CD4-positive, alpha-beta T cell (primary cell): Measurements from ENCODE around the gene COA1. TPM values are rescaled to one million over a fixed set of nuclear protein-coding genes. Genes with fewer than 3 reads are reported as not detected.

Experiments
- ATAC-seq: fragments of 200-7000 bp; cut with Tn5 transposase; one replicate; pipeline ENCODE4 v1.10.0; 2022; ENCODE audit warnings: mild to moderate bottlenecking; ENCODE audit not compliant: poor library complexity
- CTCF ChIA-PET: fragments of 350-600 bp; sonication (Branson Sonifier 250); formaldehyde crosslinking; loops from one replicate; lab custom pipeline; 2021; ENCODE audit warnings: antibody characterized with exemption, inconsistent platforms; lab: Charles Lee
- POLR2A ChIA-PET: fragments of 350-600 bp; sonication (Branson Sonifier 250); formaldehyde crosslinking; loops from one replicate; lab custom pipeline; 2021; ENCODE audit warnings: antibody characterized with exemption, inconsistent platforms; lab: Charles Lee
- DNase-seq, 14 experiments: peaks; one replicate each; pipeline ENCODE4 v3.0.0-alpha.2; 2013 to 2020; ENCODE audit warnings: mixed read lengths in 2 of 14
- H3K27ac ChIP-seq, 2 donors: one replicate each; pipeline versions ENCODE4 v1.5.1 to v1.7.0; 2013; ENCODE audit warnings: low read length in 2 of 2, low read depth in 1 of 2, mild to moderate bottlenecking in 1 of 2
- H3K27me3 ChIP-seq, 2 experiments: 1 replicate in 1 of 2; 2 replicates in 1 of 2; pipeline versions ENCODE4 v1.6.1 to v1.7.0; 2013; ENCODE audit warnings: low read length in 2 of 2, control low read depth in 1 of 2, mild to moderate bottlenecking in 1 of 2, moderate library complexity in 1 of 2; ENCODE audit not compliant: insufficient read depth in 2 of 2, control insufficient read depth in 1 of 2
- H3K36me3 ChIP-seq: one replicate; pipeline ENCODE4 v1.6.1; 2013; ENCODE audit warnings: low read length, control low read depth; ENCODE audit not compliant: insufficient read depth
- H3K4me1 ChIP-seq: one replicate; pipeline ENCODE4 v1.6.1; 2013; ENCODE audit warnings: low read length, control low read depth; ENCODE audit not compliant: insufficient read depth
- H3K4me3 ChIP-seq: one replicate; pipeline ENCODE4 v1.5.1; 2013; ENCODE audit warnings: mild to moderate bottlenecking, low read length, moderate library complexity
- H3K9me3 ChIP-seq, 2 experiments: 1 replicate in 1 of 2; 2 replicates in 1 of 2; pipeline versions ENCODE4 v1.6.1 to v1.7.0; 2013; ENCODE audit warnings: low read length in 2 of 2, mild to moderate bottlenecking in 2 of 2, control low read depth in 1 of 2, moderate library complexity in 1 of 2; ENCODE audit not compliant: control insufficient read depth in 1 of 2, insufficient read depth in 1 of 2
- H3K27ac Mint-ChIP-seq: one replicate; pipeline ENCODE4 v1.8.0; 2020; ENCODE audit warnings: mixed read lengths
- H3K27me3 Mint-ChIP-seq: one replicate; pipeline ENCODE4 v1.8.0; 2021; ENCODE audit warnings: mixed read lengths
- H3K36me3 Mint-ChIP-seq: one replicate; pipeline ENCODE4 v1.8.0; 2021; ENCODE audit warnings: low read depth, mixed read lengths
- H3K4me1 Mint-ChIP-seq: one replicate; pipeline ENCODE4 v1.8.0; 2021; ENCODE audit warnings: low read depth, mixed read lengths
- H3K4me3 Mint-ChIP-seq: one replicate; pipeline ENCODE4 v1.8.0; 2020; ENCODE audit warnings: mild to moderate bottlenecking, mixed read lengths
- H3K9me3 Mint-ChIP-seq: one replicate; pipeline ENCODE4 v1.8.0; 2020; ENCODE audit warnings: mixed read lengths
- intact Hi-C, 2 experiments: fragments of 100-400 bp; cut with DNase I in 1 of 2; cut with micrococcal nuclease in 1 of 2; formaldehyde crosslinking; loops; one replicate each; pipeline versions ENCODE4 v1.15.1 to v1.9.0; 2023 to 2025; cut with DNase I, micrococcal nuclease
- total RNA-seq, 174 experiments: library from RNA in 2 of 174; stranded (reverse) in 2 of 174; gene quantifications; one replicate each; pipeline ENCODE4 v1.2.3 and lab custom pipeline; 2021 to 2026
- TF ChIP-seq, protein P1 (sequence below): fragments of 200-600 bp; IDR thresholded peaks from one replicate; pipeline ENCODE4 v1.8.0; 2022; ENCODE audit warnings: antibody characterized with exemption, mild to moderate bottlenecking

Gene COA1
- total RNA-seq, 2 experiments from 2014 or later = 78.9 to 80.7 TPM

DNA sequence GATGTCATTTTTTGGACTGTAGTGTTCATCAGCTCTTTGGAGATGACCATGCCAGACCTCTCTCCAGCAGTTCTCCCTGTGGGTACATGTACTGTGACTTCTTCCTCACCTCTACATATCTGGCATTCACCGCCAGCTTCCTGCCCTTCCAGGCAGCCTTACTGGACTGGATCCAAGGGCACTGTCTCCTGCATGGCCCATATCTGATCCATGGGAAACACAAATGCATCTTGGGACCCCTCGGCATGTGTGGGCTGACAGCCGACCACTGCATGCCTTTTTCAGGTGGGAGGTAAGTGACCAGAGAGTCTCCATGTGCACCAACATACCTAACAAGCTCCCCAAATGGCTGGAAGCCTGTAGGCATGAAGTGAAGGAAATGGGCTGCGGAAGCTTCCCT lies 25.3 kb upstream of the COA1 start:
- Histone ChIP-seq H3K27me3 (no peaks in the 10 kb centered on the region), H3K27ac (no peak overlapping the region), H3K4me3 (no peak overlapping the region), H3K4me1 (peaks cover 10% of the 10 kb centered on the region), H3K9me3 (no peaks in the 10 kb centered on the region), H3K36me3 (no peaks in the 10 kb centered on the region)
- no peak overlapping the region for H3K27ac Mint-ChIP-seq
- intact Hi-C loops = no loop called here
- H3K36me3 Mint-ChIP-seq = peaks cover 6% of the 10 kb centered on the region
- ChIA-PET POLR2A (no interaction called here), CTCF (no interaction called here)
- ATAC-seq (no peak), DNase-seq (no peak)
- no peaks in the 10 kb centered on the region for H3K27me3 Mint-ChIP-seq
- no peak overlapping the region for H3K4me3 Mint-ChIP-seq
- no peaks in the 10 kb centered on the region for H3K9me3 Mint-ChIP-seq
- TF ChIP-seq, protein P1, sequence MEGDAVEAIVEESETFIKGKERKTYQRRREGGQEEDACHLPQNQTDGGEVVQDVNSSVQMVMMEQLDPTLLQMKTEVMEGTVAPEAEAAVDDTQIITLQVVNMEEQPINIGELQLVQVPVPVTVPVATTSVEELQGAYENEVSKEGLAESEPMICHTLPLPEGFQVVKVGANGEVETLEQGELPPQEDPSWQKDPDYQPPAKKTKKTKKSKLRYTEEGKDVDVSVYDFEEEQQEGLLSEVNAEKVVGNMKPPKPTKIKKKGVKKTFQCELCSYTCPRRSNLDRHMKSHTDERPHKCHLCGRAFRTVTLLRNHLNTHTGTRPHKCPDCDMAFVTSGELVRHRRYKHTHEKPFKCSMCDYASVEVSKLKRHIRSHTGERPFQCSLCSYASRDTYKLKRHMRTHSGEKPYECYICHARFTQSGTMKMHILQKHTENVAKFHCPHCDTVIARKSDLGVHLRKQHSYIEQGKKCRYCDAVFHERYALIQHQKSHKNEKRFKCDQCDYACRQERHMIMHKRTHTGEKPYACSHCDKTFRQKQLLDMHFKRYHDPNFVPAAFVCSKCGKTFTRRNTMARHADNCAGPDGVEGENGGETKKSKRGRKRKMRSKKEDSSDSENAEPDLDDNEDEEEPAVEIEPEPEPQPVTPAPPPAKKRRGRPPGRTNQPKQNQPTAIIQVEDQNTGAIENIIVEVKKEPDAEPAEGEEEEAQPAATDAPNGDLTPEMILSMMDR = no peak
- peaks cover 14% of the 10 kb centered on the region for H3K4me1 Mint-ChIP-seq

GRCh38 chr7:43753843-43754242 lies 24.5 kb upstream of the COA1 start:
- DNase-seq (no peak), ATAC-seq (no peak)
- Mint-ChIP-seq H3K27ac (no peak overlapping the region), H3K27me3 (no peaks in the 10 kb centered on the region), H3K4me1 (peaks cover 8% of the 10 kb centered on the region), H3K36me3 (no peaks in the 10 kb centered on the region), H3K4me3 (no peak overlapping the region), H3K9me3 (no peaks in the 10 kb centered on the region)
- H3K27ac ChIP-seq = no peak overlapping the region
- H3K4me3 ChIP-seq = no peak overlapping the region
- no peaks in the 10 kb centered on the region for H3K27me3 ChIP-seq
- no peaks in the 10 kb centered on the region for H3K36me3 ChIP-seq
- H3K4me1 ChIP-seq = peaks cover 10% of the 10 kb centered on the region
- H3K9me3 ChIP-seq = no peaks in the 10 kb centered on the region
- POLR2A ChIA-PET = no interaction called here
- CTCF ChIA-PET = no interaction called here
- TF ChIP-seq, protein P1 = no peak
- intact Hi-C loops = loop anchor here in 1 of 2 experiments (2.0 kb wide), 1 partner anchor 21 kb away; no protein-coding TSS in a partner anchor

DNA sequence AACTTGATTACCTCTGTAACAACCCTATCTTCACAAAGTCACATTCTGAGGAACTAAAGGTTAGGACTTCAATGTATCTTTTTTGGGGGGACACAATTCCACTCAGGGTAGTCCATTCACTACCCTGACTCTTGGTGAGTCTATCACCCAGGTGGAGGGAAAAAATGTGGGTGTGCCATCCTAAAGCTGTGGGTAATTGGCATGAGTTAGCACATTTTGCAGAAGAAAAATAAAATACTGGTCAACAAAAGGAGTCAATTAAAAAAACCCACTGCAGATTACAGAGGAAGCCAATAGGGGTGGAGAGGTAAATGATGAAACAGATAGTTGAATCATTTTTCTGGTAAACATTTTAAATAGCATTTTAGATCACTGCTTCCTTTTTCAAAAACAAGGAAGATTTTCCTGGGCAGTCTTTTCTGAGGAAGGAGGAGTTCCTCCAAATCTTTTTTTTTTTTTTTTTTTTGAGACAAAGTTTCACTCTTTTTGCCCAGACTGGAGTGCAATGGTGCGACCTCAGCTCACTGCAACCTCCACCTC lies 24.0 kb upstream of the COA1 start:
- no peaks in the 10 kb centered on the region for H3K9me3 Mint-ChIP-seq
- POLR2A ChIA-PET = no interaction called here
- H3K36me3 Mint-ChIP-seq = no peaks in the 10 kb centered on the region
- H3K4me3 Mint-ChIP-seq = no peak overlapping the region
- ATAC-seq (no peak), DNase-seq (no peak)
- CTCF ChIA-PET = no interaction called here
- H3K36me3 ChIP-seq = no peaks in the 10 kb centered on the region
- no peak overlapping the region for H3K4me3 ChIP-seq
- H3K27ac Mint-ChIP-seq = no peak overlapping the region
- intact Hi-C loops = loop anchor here in 1 of 2 experiments (2.0 kb wide), 1 partner anchor 21 kb away; no protein-coding TSS in a partner anchor
- H3K27ac ChIP-seq = no peak overlapping the region
- no peaks in the 10 kb centered on the region for H3K9me3 ChIP-seq
- no peaks in the 10 kb centered on the region for H3K27me3 Mint-ChIP-seq
- TF ChIP-seq, protein P1 = no peak
- peaks cover 8% of the 10 kb centered on the region for H3K4me1 Mint-ChIP-seq
- H3K27me3 ChIP-seq = no peaks in the 10 kb centered on the region
- peaks cover 10% of the 10 kb centered on the region for H3K4me1 ChIP-seq
